ENCODE data around the gene HSDL1. TPM values are rescaled to one million over a fixed set of nuclear protein-coding genes. Genes with fewer than 3 reads are reported as not detected.

HSDL1 gene
- total and polyA plus RNA-seq, 2 donors (not counting 3 experiments of a cell fraction or from before 2014, with no cell fraction given), result 19.9 to 27.9 TPM

DNA sequence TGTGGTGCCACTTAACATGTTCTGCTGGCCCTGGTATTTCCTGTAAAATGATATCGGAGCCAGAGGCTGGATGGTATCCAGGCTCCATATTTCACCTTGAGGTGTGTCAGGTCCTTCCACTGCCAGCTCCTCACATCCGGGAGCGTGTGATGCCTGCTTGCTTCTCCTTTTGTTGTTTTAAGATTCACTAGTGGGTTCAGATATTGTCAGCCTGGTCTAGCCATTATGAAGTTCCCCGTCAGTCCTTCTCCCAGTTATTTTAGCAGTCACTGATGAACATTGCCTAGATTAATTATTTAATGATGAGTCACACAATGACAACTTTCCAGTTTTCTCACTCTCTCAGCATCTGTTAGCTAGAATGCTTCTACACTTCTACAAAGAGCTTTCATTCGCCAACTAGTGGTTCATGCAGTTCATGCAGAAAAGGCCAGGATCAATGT lies 11.4 kb upstream of the HSDL1 start:
- Histone ChIP-seq H3K4me2 (ENCODE audit: insufficient read depth, low read length) (no peak overlapping the region), H4K20me1 (replicated peaks; ENCODE audit: control insufficient read depth, extremely low read depth, insufficient read depth, low read length) (no peaks in the 10 kb centered on the region), H2AFZ (ENCODE audit: low read depth, low read length) (no peak overlapping the region), H3K9ac (replicated peaks; ENCODE audit: extremely low read depth, insufficient read depth, low read length) (no peak overlapping the region), H3K27ac (ENCODE audit: insufficient read depth, low read depth, low read length) (no peak overlapping the region), H3K27me3 (ENCODE audit: control insufficient read depth in 2 of 2, insufficient read depth in 2 of 2, low read length in 2 of 2) (peaks cover 22 to 23% of the 10 kb centered on the region in 2 experiments), H3K79me2 (ENCODE audit: control insufficient read depth, insufficient read depth, low read length) (no peaks in the 10 kb centered on the region), H3K4me1 (ENCODE audit: control insufficient read depth, extremely low read depth, insufficient read depth, low read length) (no peaks in the 10 kb centered on the region), H3K9me3 (replicated peaks; ENCODE audit: control insufficient read depth, insufficient read depth, low read length) (no peaks in the 10 kb centered on the region), H3K4me3 (replicated peaks in 1 of 3; ENCODE audit: insufficient read depth in 1 of 3, low read depth in 1 of 3, low read length in 3 of 3) (no peak overlapping the region), H3K36me3 (ENCODE audit: control insufficient read depth in 2 of 2, extremely low read depth in 1 of 2, insufficient read depth in 2 of 2, low read length in 2 of 2) (no peaks in the 10 kb centered on the region), H3K9me1 (replicated peaks; ENCODE audit: control insufficient read depth, extremely low read depth, insufficient read depth, low read length) (no peaks in the 10 kb centered on the region)
- dilution Hi-C loops (cut with MboI; ENCODE audit: extremely low pct_ligation_motif_present, low sequenced_read_pairs), result no loop called here
- no TSS peak for BruUV-seq (replicated peaks)
- DNase-seq (ENCODE audit: low read depth, low spot score), result no peak
- CTCF ChIA-PET, result interaction anchor here (0.6 to 1.6 kb wide), 6 partner anchors 10 to 752 kb away, joined by 3 to 7 read pairs (median 4); partner anchors contain the start of gene TAF1C
- POLR2A ChIA-PET, result interaction anchor here (1.2 kb wide), 1 partner anchor 40 kb away, joined by 4 read pairs; the partner anchor contains the start of gene MBTPS1
- no peak for TF ChIP-seq POLR2AphosphoS5 (IDR thresholded peaks at IDR 0.05; ENCODE audit: insufficient read depth, low read depth, low read length)
- no peak for TF ChIP-seq MYC (IDR thresholded peaks at IDR 0.05; ENCODE audit: low read depth, low read length)
- TF ChIP-seq JUN (IDR thresholded peaks at IDR 0.05; ENCODE audit: borderline replicate concordance, insufficient read depth, insufficient read length, low read depth), result no peak
- TF ChIP-seq FOS (IDR thresholded peaks at IDR 0.05; ENCODE audit: borderline replicate concordance, insufficient read depth, low read length), result no peak
- no peak for FAIRE-seq
- intact Hi-C loops (cut with micrococcal nuclease), result loop anchor here (5.0 kb wide), 1 partner anchor 771 kb away; no protein-coding TSS in a partner anchor

DNA sequence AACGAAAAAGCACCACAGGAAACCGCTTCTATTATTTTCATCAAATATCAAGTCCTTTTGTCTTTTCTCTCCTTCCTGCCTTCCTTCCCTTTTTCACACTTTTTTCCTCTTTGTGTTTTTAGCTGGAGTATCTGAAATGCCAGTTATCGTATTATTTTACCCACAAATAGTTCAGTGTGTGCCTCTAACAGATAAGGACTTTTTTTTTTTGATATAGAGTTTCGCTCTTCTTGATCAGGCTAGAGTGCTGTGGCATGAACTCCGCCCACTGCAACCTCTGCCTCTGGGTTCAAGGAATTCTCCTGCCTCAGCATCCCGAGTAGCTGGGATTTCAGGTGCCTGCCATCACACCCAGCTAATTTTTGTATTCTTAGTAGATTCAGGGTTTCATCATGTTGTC lies 10.8 kb upstream of the HSDL1 start:
- FAIRE-seq (no peak), DNase-seq (ENCODE audit: low read depth, low spot score) (no peak)
- Histone ChIP-seq H3K36me3 (ENCODE audit: control insufficient read depth in 2 of 2, extremely low read depth in 1 of 2, insufficient read depth in 2 of 2, low read length in 2 of 2) (no peaks in the 10 kb centered on the region), H3K4me1 (ENCODE audit: control insufficient read depth, extremely low read depth, insufficient read depth, low read length) (no peaks in the 10 kb centered on the region), H2AFZ (ENCODE audit: low read depth, low read length) (no peak overlapping the region), H3K4me2 (ENCODE audit: insufficient read depth, low read length) (no peak overlapping the region), H3K79me2 (ENCODE audit: control insufficient read depth, insufficient read depth, low read length) (no peaks in the 10 kb centered on the region), H3K4me3 (replicated peaks in 1 of 3; ENCODE audit: insufficient read depth in 1 of 3, low read depth in 1 of 3, low read length in 3 of 3) (no peak overlapping the region), H3K9me1 (replicated peaks; ENCODE audit: control insufficient read depth, extremely low read depth, insufficient read depth, low read length) (no peaks in the 10 kb centered on the region), H3K9me3 (replicated peaks; ENCODE audit: control insufficient read depth, insufficient read depth, low read length) (no peaks in the 10 kb centered on the region), H3K27ac (ENCODE audit: insufficient read depth, low read depth, low read length) (no peak overlapping the region), H3K27me3 (ENCODE audit: control insufficient read depth in 2 of 2, insufficient read depth in 2 of 2, low read length in 2 of 2) (peaks cover 20 to 23% of the 10 kb centered on the region in 2 experiments), H3K9ac (replicated peaks; ENCODE audit: extremely low read depth, insufficient read depth, low read length) (no peak overlapping the region), H4K20me1 (replicated peaks; ENCODE audit: control insufficient read depth, extremely low read depth, insufficient read depth, low read length) (no peaks in the 10 kb centered on the region)
- CTCF ChIA-PET, result interaction anchor here (0.6 to 1.6 kb wide), 6 partner anchors 11 to 753 kb away, joined by 3 to 7 read pairs (median 4); partner anchors contain the start of gene TAF1C
- dilution Hi-C loops (cut with MboI; ENCODE audit: extremely low pct_ligation_motif_present, low sequenced_read_pairs), result no loop called here
- no TSS peak for BruUV-seq (replicated peaks)
- POLR2A ChIA-PET, result interaction anchor here (1.2 kb wide), 1 partner anchor 39 kb away, joined by 4 read pairs; the partner anchor contains the start of gene MBTPS1
- no peak for TF ChIP-seq POLR2A (IDR thresholded peaks at IDR 0.05; ENCODE audit: low read depth, low read length)
- no peak for TF ChIP-seq JUN (IDR thresholded peaks at IDR 0.05; ENCODE audit: borderline replicate concordance, insufficient read depth, insufficient read length, low read depth)
- no peak for TF ChIP-seq GATA2 (IDR thresholded peaks at IDR 0.05; ENCODE audit: insufficient read depth, insufficient read length, low read depth, low read length)
- TF ChIP-seq EZH2 (IDR thresholded peaks at IDR 0.05; ENCODE audit: borderline replicate concordance, low read depth, low read length, severe bottlenecking), result no peak
- TF ChIP-seq POLR2AphosphoS5 (IDR thresholded peaks at IDR 0.05; ENCODE audit: insufficient read depth, low read depth, low read length), result no peak
- TF ChIP-seq, protein P1, sequence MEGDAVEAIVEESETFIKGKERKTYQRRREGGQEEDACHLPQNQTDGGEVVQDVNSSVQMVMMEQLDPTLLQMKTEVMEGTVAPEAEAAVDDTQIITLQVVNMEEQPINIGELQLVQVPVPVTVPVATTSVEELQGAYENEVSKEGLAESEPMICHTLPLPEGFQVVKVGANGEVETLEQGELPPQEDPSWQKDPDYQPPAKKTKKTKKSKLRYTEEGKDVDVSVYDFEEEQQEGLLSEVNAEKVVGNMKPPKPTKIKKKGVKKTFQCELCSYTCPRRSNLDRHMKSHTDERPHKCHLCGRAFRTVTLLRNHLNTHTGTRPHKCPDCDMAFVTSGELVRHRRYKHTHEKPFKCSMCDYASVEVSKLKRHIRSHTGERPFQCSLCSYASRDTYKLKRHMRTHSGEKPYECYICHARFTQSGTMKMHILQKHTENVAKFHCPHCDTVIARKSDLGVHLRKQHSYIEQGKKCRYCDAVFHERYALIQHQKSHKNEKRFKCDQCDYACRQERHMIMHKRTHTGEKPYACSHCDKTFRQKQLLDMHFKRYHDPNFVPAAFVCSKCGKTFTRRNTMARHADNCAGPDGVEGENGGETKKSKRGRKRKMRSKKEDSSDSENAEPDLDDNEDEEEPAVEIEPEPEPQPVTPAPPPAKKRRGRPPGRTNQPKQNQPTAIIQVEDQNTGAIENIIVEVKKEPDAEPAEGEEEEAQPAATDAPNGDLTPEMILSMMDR (IDR thresholded peaks at IDR 0.05; ENCODE audit: extremely low read depth in 1 of 2, insufficient read depth in 1 of 2, low read depth in 1 of 2, low read length in 2 of 2), result no peak
- TF ChIP-seq MYC (IDR thresholded peaks at IDR 0.05; ENCODE audit: low read depth, low read length), result no peak
- TF ChIP-seq, protein P2, sequence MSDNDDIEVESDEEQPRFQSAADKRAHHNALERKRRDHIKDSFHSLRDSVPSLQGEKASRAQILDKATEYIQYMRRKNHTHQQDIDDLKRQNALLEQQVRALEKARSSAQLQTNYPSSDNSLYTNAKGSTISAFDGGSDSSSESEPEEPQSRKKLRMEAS (IDR thresholded peaks at IDR 0.05; ENCODE audit: insufficient read depth, insufficient read length), result no peak
- intact Hi-C loops (cut with micrococcal nuclease), result loop anchor here (5.0 kb wide), 1 partner anchor 772 kb away; no protein-coding TSS in a partner anchor
